ENCODE data around the gene COL18A1. TPM values are rescaled to one million over a fixed set of nuclear protein-coding genes. Genes with fewer than 3 reads are reported as not detected.

COL18A1 gene
- total RNA-seq, 1 experiment from 2014 or later: 3.4 TPM

DNA sequence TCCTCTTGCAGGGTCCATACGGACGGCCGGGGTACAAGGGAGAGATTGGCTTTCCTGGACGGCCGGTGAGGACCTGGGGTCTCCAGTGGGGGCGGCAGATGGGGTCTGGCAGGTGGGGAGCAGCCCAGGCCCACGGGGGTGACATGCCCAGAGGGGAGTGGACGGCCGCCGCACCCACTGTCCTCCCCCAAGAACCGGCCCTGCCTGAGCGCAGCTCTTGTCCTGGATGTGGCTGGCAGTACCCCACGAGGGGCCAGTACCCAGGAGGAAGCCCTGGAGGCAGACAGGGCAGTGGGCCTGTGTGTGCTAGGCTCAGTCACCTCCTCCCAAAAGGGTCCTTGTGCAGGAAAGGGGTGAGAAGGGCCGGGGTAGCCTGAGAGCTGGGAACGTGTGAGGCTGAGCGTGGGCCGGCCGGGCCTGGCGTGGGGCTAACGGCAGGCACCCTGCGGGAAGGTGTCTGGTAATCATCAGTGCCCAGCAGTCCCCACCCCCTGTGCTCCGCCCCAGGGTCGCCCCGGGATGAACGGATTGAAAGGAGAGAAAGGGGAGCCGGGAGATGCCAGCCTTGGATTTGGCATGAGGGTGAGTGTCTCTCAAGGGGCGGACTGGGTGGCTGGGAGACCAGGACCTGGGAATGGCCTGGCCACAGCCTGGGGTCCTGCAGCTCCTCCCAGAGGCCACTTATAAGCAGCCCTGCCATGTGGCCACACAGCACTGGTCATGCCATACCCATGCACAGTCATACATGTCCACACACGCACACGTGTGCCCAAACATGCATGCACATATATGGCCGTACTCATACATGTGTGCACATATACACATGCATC is 90.1 kb downstream of the COL18A1 start:
- Mint-ChIP-seq H3K27ac (ENCODE audit: low read depth, unreplicated experiment) (no peak overlapping the region), H3K4me1 (ENCODE audit: insufficient read depth, unreplicated experiment) (peaks cover 5% of the 10 kb centered on the region), H3K4me3 (ENCODE audit: unreplicated experiment) (no peak overlapping the region), H3K36me3 (ENCODE audit: insufficient read depth, unreplicated experiment) (peaks cover 12% of the 10 kb centered on the region), H3K9me3 (ENCODE audit: unreplicated experiment) (peaks cover 8% of the 10 kb centered on the region), H3K27me3 (ENCODE audit: insufficient read depth, unreplicated experiment) (no peaks in the 10 kb centered on the region)
- no peak for DNase-seq (ENCODE audit: unreplicated experiment)
- ChIA-PET CTCF (no interaction called here), POLR2A (no interaction called here)
- BruUV-seq (replicated peaks): no TSS peak
- intact Hi-C loops (cut with micrococcal nuclease): no loop called here
- TF ChIP-seq, protein P1, sequence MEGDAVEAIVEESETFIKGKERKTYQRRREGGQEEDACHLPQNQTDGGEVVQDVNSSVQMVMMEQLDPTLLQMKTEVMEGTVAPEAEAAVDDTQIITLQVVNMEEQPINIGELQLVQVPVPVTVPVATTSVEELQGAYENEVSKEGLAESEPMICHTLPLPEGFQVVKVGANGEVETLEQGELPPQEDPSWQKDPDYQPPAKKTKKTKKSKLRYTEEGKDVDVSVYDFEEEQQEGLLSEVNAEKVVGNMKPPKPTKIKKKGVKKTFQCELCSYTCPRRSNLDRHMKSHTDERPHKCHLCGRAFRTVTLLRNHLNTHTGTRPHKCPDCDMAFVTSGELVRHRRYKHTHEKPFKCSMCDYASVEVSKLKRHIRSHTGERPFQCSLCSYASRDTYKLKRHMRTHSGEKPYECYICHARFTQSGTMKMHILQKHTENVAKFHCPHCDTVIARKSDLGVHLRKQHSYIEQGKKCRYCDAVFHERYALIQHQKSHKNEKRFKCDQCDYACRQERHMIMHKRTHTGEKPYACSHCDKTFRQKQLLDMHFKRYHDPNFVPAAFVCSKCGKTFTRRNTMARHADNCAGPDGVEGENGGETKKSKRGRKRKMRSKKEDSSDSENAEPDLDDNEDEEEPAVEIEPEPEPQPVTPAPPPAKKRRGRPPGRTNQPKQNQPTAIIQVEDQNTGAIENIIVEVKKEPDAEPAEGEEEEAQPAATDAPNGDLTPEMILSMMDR (IDR thresholded peaks at IDR 0.05; ENCODE audit: unreplicated experiment): no peak

DNA sequence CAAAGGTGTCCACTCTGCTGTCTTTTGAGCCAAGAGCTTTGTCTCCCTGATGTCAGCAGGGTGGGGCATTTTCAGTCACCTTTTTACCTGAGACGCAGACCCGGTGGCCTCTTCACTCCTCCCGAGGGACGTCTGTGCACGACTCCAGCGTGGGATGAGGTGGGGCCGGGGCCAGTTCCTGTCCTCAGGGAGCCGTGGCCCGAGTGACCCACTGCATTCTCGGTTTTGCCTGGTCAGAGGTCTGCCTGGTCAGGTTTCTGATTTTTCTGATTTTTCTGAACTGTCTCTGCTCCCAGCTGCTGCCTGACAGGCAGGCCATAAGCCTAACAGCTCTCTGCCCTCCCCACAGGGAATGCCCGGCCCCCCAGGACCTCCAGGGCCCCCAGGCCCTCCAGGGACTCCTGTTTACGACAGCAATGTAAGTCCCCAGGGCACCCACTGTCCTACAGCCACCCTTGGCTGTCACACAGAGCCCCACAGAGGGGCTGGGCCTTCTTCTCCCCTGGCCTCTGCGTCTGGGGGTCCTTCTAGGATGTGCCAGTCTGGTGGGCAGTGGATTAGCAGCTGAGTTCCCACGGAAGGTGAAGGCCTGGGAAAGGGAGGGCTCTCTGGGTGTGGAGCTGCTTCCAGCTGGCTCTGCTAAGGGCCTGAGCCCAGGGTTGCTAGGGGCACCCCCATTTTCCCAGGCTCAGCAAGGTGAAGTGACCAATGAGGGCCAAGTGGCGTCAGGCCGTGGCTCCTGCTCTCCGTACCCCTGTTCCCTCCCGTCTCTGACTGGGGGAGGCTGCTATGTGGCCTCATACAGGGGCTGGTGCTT is 91.4 kb downstream of the COL18A1 start:
- CTCF ChIA-PET: interaction anchor here (0.6 kb wide), 1 partner anchor 99 kb away, joined by 5 read pairs; no protein-coding TSS in a partner anchor
- TF ChIP-seq, protein P1 (IDR thresholded peaks at IDR 0.05; ENCODE audit: unreplicated experiment): no peak
- H3K27me3 Mint-ChIP-seq (ENCODE audit: insufficient read depth, unreplicated experiment): no peaks in the 10 kb centered on the region

DNA sequence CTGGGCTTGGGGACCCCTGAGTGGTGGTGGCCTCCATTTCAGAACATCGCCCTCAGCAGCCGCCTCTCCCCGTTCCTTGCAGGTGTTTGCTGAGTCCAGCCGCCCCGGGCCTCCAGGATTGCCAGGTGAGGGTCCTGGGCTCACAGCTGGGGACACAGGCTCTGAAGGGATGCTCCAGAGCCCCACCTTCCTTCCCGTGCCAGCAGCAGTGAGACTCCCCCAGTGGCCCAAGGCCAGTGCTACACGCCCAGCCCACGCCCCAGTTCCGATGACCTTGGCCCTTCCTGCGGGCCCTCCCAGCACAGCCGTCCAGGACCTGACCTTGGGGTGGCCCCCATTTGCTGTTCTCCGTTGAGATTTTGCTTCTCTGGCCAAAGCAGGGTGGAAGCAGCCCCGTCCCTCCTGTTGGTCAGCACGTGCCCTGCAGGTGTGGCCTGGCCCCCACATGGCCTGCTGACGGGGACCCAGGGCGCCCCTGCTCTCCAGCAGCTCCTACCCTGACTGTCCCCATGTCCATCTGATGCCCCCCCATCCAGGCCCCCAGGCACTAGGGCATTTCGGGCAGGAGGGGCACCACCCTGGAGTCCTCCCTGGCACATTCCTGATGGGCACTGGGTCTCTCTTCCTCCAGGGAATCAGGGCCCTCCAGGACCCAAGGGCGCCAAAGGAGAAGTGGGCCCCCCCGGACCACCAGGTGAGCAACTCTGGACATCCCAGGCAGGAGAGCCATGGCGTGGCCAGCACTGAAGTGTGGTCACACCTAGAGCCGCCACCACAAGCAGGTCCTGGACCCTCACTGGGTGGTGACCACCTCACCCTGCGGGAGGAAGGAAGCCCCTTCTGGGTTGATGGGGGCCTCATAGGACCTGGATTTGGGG is 92.2 kb downstream of the COL18A1 start:
- ChIA-PET CTCF (no interaction called here), POLR2A (interaction anchor here (0.6 to 0.7 kb wide), 2 partner anchors 18 to 879 kb away, joined by 3 read pairs; no protein-coding TSS in a partner anchor)
- TF ChIP-seq, protein P1 (IDR thresholded peaks at IDR 0.05; ENCODE audit: unreplicated experiment): no peak
- Mint-ChIP-seq H3K4me1 (ENCODE audit: insufficient read depth, unreplicated experiment) (no peaks in the 10 kb centered on the region), H3K9me3 (ENCODE audit: unreplicated experiment) (peaks cover 8% of the 10 kb centered on the region), H3K27me3 (ENCODE audit: insufficient read depth, unreplicated experiment) (no peaks in the 10 kb centered on the region), H3K36me3 (ENCODE audit: insufficient read depth, unreplicated experiment) (peaks cover 6% of the 10 kb centered on the region), H3K27ac (ENCODE audit: low read depth, unreplicated experiment) (no peak overlapping the region), H3K4me3 (ENCODE audit: unreplicated experiment) (no peak overlapping the region)
- intact Hi-C loops (cut with micrococcal nuclease): no loop called here
- DNase-seq (ENCODE audit: unreplicated experiment): no peak
- no TSS peak for BruUV-seq (replicated peaks)

More for the DNA sequence above, 91.4 kb downstream of the COL18A1 start:
- POLR2A ChIA-PET: no interaction called here
- peaks cover 6% of the 10 kb centered on the region for H3K36me3 Mint-ChIP-seq (ENCODE audit: insufficient read depth, unreplicated experiment)
- DNase-seq (ENCODE audit: unreplicated experiment): no peak
- H3K9me3 Mint-ChIP-seq (ENCODE audit: unreplicated experiment): peaks cover 8% of the 10 kb centered on the region
- intact Hi-C loops (cut with micrococcal nuclease): no loop called here
- H3K4me1 Mint-ChIP-seq (ENCODE audit: insufficient read depth, unreplicated experiment): peaks cover 5% of the 10 kb centered on the region
- no TSS peak for BruUV-seq (replicated peaks)
- H3K27ac Mint-ChIP-seq (ENCODE audit: low read depth, unreplicated experiment): no peak overlapping the region
- H3K4me3 Mint-ChIP-seq (ENCODE audit: unreplicated experiment): no peak overlapping the region

Data from MCF 10A (cell line).